Upper lobe of left lung (tissue), 6 donors: ENCODE results near the gene ATP1A2. TPM values are rescaled to one million over a fixed set of nuclear protein-coding genes. Genes with fewer than 3 reads are reported as not detected.

Experiments
- ATAC-seq, 2 donors: fragments of 200-7000 bp; cut with Tn5 transposase; one replicate each; pipeline ENCODE4 v1.9.1; 2022; ENCODE audit warnings: mild to moderate bottlenecking in 2 of 2, moderate library complexity in 2 of 2; ENCODE audit not compliant: low FRiP score in 2 of 2
- DNase-seq, 2 donors: peaks; one replicate each; pipeline ENCODE4 v3.0.0-alpha.2; 2019 to 2020
- H3K27ac ChIP-seq, 4 donors: fragments of 200-600 bp; sonication (generic); one replicate each; pipeline ENCODE4 v1.5.1; 2016 to 2019
- H3K27me3 ChIP-seq, 4 donors: fragments of 200-600 bp; sonication (generic); one replicate each; pipeline ENCODE4 v1.5.1; 2017 to 2019
- H3K36me3 ChIP-seq, 4 donors: fragments of 200-600 bp; sonication (generic); one replicate each; pipeline ENCODE4 v1.5.1; 2016 to 2019
- H3K4me1 ChIP-seq, 4 donors: fragments of 200-600 bp; sonication (generic); one replicate each; pipeline ENCODE4 v1.5.1; 2018 to 2019
- H3K4me3 ChIP-seq, 4 donors: fragments of 200-600 bp; sonication (generic); one replicate each; pipeline ENCODE4 v1.5.1; 2017 to 2019; ENCODE audit warnings: mild to moderate bottlenecking in 2 of 4, moderate library complexity in 1 of 4
- H3K9me3 ChIP-seq, 4 donors: fragments of 200-600 bp; sonication (generic); one replicate each; pipeline ENCODE4 v1.5.1; 2018 to 2019
- EP300 ChIP-seq, 4 donors: sonication (generic); formaldehyde crosslinking; IDR thresholded peaks; one replicate each; pipeline ENCODE4 v1.5.1; 2017; ENCODE audit warnings: antibody characterized with exemption in 4 of 4, control low read depth in 2 of 4
- POLR2A ChIP-seq, 4 donors: fragments of 450-650 bp; IDR thresholded peaks; one replicate each; pipeline ENCODE4 v1.5.1; 2016 to 2017; ENCODE audit warnings: antibody characterized with exemption in 4 of 4, mild to moderate bottlenecking in 2 of 4
- POLR2AphosphoS5 ChIP-seq, 2 donors: sonication (generic); formaldehyde crosslinking; IDR thresholded peaks; one replicate each; pipeline ENCODE4 v1.5.1; 2017; ENCODE audit warnings: antibody characterized with exemption in 2 of 2
- WGBS, 2 donors: methylation state at CpG; one replicate each; pipeline ENCODE4 v1.1.5; 2017 to 2018; 5-methylcytosine and 5-hydroxymethylcytosine counted together
- total RNA-seq, 6 donors: library from RNA; depleted of rRNA in 4 of 6; stranded (reverse); fragments of >200 nt in 4 of 6; gene quantifications; one replicate each; pipeline versions ENCODE4 v1.1.0 to v1.2.1, GENCODE V29; 2016 to 2021
- TF ChIP-seq, protein P1 (sequence below), 6 experiments: fragments of 450-650 bp in 4 of 6; fragments of 200-600 bp in 2 of 6; sonication (generic) in 2 of 6; IDR thresholded peaks; one replicate each; pipeline ENCODE4 v1.5.1; 2016 to 2019; ENCODE audit warnings: antibody characterized with exemption in 6 of 6
- donor health status: DM: no; HTN: no; CAD: no; lungs with moderate emphysema.
- donor health status: DM: no; HTN: yes; CAD: no; lungs with severe emphysema.

The ATP1A2 gene
- total RNA-seq, 6 donors from 2014 or later: 2.2 to 36.7 (median 3.8) TPM

DNA sequence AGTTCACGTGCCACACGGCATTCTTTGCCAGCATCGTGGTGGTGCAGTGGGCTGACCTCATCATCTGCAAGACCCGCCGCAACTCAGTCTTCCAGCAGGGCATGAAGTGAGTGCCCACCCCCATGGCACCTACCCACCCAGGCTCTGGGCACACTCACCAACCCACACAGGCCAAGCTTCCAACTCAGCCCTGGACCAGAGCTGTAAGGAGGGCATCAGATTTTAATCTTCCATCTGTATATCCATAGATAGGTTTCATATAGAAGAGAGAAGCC, 21.3 kb downstream of the ATP1A2 start:
- Histone ChIP-seq H3K4me3 (no peak overlapping the region), H3K9me3 (no peaks in the 10 kb centered on the region), H3K4me1 (peaks cover 0 to 3% (median 0%) of the 10 kb centered on the region in 4 donors), H3K27me3 (no peaks in the 10 kb centered on the region), H3K27ac (no peak overlapping the region), H3K36me3 (no peaks in the 10 kb centered on the region)
- TF ChIP-seq EP300 (IDR thresholded peaks at IDR 0.05): no peak
- no peak for TF ChIP-seq POLR2AphosphoS5 (IDR thresholded peaks at IDR 0.05)
- TF ChIP-seq POLR2A (IDR thresholded peaks at IDR 0.05): no peak
- TF ChIP-seq, protein P1, sequence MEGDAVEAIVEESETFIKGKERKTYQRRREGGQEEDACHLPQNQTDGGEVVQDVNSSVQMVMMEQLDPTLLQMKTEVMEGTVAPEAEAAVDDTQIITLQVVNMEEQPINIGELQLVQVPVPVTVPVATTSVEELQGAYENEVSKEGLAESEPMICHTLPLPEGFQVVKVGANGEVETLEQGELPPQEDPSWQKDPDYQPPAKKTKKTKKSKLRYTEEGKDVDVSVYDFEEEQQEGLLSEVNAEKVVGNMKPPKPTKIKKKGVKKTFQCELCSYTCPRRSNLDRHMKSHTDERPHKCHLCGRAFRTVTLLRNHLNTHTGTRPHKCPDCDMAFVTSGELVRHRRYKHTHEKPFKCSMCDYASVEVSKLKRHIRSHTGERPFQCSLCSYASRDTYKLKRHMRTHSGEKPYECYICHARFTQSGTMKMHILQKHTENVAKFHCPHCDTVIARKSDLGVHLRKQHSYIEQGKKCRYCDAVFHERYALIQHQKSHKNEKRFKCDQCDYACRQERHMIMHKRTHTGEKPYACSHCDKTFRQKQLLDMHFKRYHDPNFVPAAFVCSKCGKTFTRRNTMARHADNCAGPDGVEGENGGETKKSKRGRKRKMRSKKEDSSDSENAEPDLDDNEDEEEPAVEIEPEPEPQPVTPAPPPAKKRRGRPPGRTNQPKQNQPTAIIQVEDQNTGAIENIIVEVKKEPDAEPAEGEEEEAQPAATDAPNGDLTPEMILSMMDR (IDR thresholded peaks at IDR 0.05): no peak
- DNase-seq: no peak
- 98% methylated on average over 5 of the region's 5 CpGs; no CpG with 5 or more reads in 1 of the 2 donors for WGBS, 2 donors
- no peak for ATAC-seq

DNA sequence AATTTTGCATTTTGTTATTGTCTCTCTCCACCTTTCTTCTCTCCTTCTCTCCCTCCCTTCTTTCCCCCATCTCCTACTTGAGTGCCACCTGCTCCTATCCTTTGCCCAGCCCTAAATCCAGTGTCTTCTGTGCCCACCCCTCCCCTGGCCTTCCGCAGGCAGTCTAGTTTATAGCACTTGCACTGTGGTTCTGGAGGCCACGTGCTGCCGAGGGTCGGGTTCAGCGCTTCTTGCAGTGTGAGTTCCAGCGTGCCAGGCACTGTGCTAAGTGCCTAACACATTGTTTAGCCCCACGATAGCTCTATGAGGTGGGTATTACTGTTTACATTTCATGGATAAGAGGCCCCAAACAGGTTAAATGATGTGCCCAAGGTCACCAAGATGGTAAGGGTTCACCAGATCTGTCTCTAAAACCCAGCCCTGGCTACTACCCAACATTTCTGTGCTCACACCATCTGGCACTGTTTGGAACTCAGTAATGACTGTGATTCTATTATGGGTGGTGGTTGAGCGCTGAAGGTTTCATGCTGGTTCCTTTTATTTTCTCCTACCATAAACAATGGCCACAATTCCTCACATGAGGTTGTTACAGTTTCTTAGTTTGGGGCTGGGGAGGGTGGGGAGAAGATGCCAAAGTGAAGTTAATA, 21.8 kb downstream of the ATP1A2 start:
- no peak overlapping the region for H3K27ac ChIP-seq
- no peaks in the 10 kb centered on the region for H3K36me3 ChIP-seq
- no peak for TF ChIP-seq POLR2AphosphoS5 (IDR thresholded peaks at IDR 0.05)
- no peak for TF ChIP-seq EP300 (IDR thresholded peaks at IDR 0.05)
- TF ChIP-seq, protein P1 (IDR thresholded peaks at IDR 0.05): no peak
- no peak for TF ChIP-seq POLR2A (IDR thresholded peaks at IDR 0.05)
- no peaks in the 10 kb centered on the region for H3K9me3 ChIP-seq
- DNase-seq (no peak), ATAC-seq (no peak)
- no peaks in the 10 kb centered on the region for H3K27me3 ChIP-seq
- peaks cover 0 to under 1% (median 0%) of the 10 kb centered on the region in 4 donors for H3K4me1 ChIP-seq
- WGBS, 2 donors: 91 to 95% methylated on average over 8 of the region's 8 CpGs
- H3K4me3 ChIP-seq: no peak overlapping the region

DNA sequence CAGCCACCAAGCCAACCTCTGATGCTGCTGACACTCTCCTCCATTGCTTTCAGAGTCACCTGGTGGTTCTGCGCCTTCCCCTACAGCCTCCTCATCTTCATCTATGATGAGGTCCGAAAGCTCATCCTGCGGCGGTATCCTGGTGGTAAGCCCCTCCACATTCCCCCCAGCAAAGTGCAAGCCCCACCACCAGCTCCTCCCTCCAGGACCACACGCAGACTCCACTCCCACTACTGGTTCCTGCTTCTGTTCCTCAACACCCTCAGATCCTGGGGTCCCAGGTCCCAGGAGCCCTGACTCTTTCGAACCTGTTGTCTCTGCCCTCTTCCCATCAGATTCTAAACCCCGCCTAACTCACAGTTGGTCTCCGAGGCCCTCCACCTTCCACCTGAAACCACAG, 24.3 kb downstream of the ATP1A2 start:
- Histone ChIP-seq H3K4me1 (no peaks in the 10 kb centered on the region), H3K27ac (no peak overlapping the region), H3K27me3 (no peaks in the 10 kb centered on the region), H3K9me3 (no peaks in the 10 kb centered on the region), H3K4me3 (no peak overlapping the region), H3K36me3 (no peaks in the 10 kb centered on the region)
- TF ChIP-seq, protein P1 (IDR thresholded peaks at IDR 0.05): no peak
- TF ChIP-seq POLR2AphosphoS5 (IDR thresholded peaks at IDR 0.05): no peak
- no peak for TF ChIP-seq POLR2A (IDR thresholded peaks at IDR 0.05)
- no peak for TF ChIP-seq EP300 (IDR thresholded peaks at IDR 0.05)
- 92 to 94% methylated on average over 8 of the region's 8 CpGs for WGBS, 2 donors
- DNase-seq: no peak
- no peak for ATAC-seq

DNA sequence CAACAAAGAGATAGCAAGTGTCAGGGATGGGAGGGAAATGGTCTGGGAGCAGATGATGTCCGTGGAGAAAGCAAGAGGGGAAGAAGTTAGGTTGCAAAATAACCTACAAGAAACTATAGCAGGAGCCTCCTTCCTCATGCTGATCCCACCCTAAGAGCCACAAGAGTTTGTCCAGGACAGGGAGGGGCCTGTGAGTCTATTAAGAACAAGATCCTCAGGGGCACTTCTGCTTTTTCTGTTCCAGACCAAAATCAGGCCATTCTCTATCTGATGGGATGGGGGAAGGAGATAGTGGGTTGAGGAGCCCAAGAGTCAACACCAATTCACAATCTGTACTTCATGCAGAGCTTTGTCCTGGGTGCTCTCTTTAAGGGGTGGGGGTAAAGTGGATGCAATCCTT, 28.1 kb downstream of the ATP1A2 start:
- DNase-seq (peak in 1 of 2 donors; percentile 38), ATAC-seq (peak in 1 of 2 donors; percentile 73)
- no peaks in the 10 kb centered on the region for H3K27me3 ChIP-seq
- no peak overlapping the region for H3K27ac ChIP-seq
- no peaks in the 10 kb centered on the region for H3K36me3 ChIP-seq
- H3K4me3 ChIP-seq: no peak overlapping the region
- WGBS, 2 donors: 21 to 22% methylated on average over 1 of the region's 1 CpG
- no peaks in the 10 kb centered on the region for H3K9me3 ChIP-seq
- TF ChIP-seq EP300 (IDR thresholded peaks at IDR 0.05) (no peak), POLR2AphosphoS5 (IDR thresholded peaks at IDR 0.05) (no peak), POLR2A (IDR thresholded peaks at IDR 0.05) (no peak)
- TF ChIP-seq, protein P1 (IDR thresholded peaks at IDR 0.05): no peak
- H3K4me1 ChIP-seq: no peaks in the 10 kb centered on the region

DNA sequence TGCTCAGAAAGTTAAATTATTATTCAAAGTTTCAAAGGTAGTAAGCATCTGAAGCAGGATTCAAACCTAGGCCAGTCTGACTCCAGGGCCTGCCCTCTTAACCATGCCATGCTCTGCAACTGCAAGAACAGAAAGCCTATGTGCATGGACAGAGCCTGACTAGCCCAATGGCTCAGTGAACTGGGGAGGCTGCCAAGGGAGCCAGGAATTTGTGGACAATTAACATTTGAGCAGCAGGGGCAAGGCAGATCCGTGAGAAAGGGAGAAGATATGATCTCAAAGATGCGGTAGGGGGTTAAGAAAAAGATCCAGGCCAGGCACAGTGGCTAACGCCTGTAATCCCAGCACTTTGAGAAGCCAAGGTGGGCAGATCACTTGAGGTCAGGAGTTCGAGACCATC, 29.4 kb downstream of the ATP1A2 start:
- H3K27me3 ChIP-seq: no peaks in the 10 kb centered on the region
- H3K9me3 ChIP-seq: no peaks in the 10 kb centered on the region
- WGBS, 2 donors: 71 to 73% methylated on average over 4 of the region's 4 CpGs
- no peak overlapping the region for H3K27ac ChIP-seq
- ATAC-seq (no peak), DNase-seq (no peak)
- no peak overlapping the region for H3K4me3 ChIP-seq
- TF ChIP-seq EP300 (IDR thresholded peaks at IDR 0.05) (no peak), POLR2AphosphoS5 (IDR thresholded peaks at IDR 0.05) (no peak), POLR2A (IDR thresholded peaks at IDR 0.05) (no peak)
- TF ChIP-seq, protein P1 (IDR thresholded peaks at IDR 0.05): no peak
- H3K4me1 ChIP-seq: no peaks in the 10 kb centered on the region
- no peaks in the 10 kb centered on the region for H3K36me3 ChIP-seq
